A549 (cell line): ENCODE data around the gene OTULIN. TPM values are rescaled to one million over a fixed set of nuclear protein-coding genes. Genes with fewer than 3 reads are reported as not detected.

ENCODE experiments used
- ATAC-seq, 2 experiments: fragments of 200-7000 bp in 1 of 2; fragments of >200 bp in 1 of 2; cut with Nextera tagmentation in 1 of 2; cut with Tn5 transposase in 1 of 2; 3 replicates each; pipeline versions ENCODE4 v1.8.0 to v1.9.1; 2018 to 2020; ENCODE audit warnings: mild to moderate bottlenecking in 1 of 2, moderate library complexity in 1 of 2
- CTCF ChIA-PET: fragments of 300-600 bp; sonication (Branson Sonifier 250); formaldehyde crosslinking; extraction: SDS; loops from one replicate; lab custom pipeline; 2021; ENCODE audit warnings: antibody characterized with exemption, inconsistent platforms; lab: Yijun Ruan, JAX
- POLR2A ChIA-PET: fragments of 350-600 bp; formaldehyde crosslinking; extraction: SDS; loops from one replicate; lab custom pipeline; 2021; ENCODE audit warnings: antibody characterized with exemption, inconsistent platforms; lab: Yijun Ruan, JAX
- DNase-seq, 2 experiments: peaks; one replicate each; pipeline versions ENCODE4 v3.0.0 to v3.0.0-alpha.2; 2011 to 2016; ENCODE audit warnings: low read depth in 1 of 2, low spot score in 1 of 2
- FAIRE-seq: peaks from 2 replicates; lab custom pipeline; 2011; peaks lifted over from hg19 to GRCh38; lab: Jason Lieb, UNC
- H3K27ac ChIP-seq, 2 experiments: fragments of >200 bp; sonication (Bioruptor Twin); formaldehyde crosslinking; 3 replicates each; pipeline ENCODE4 v1.5.1; 2016 to 2017
- H3K4me1 ChIP-seq: fragments of >200 bp; sonication (Bioruptor Twin); formaldehyde crosslinking; 3 replicates; pipeline ENCODE4 v1.6.1; 2016
- H3K4me2 ChIP-seq: fragments of >200 bp; sonication (Bioruptor Twin); formaldehyde crosslinking; 3 replicates; pipeline ENCODE4 v1.6.1; 2016
- H3K4me3 ChIP-seq: fragments of >200 bp; sonication (Bioruptor Twin); formaldehyde crosslinking; 3 replicates; pipeline ENCODE4 v1.5.1; 2016
- H3K9me3 ChIP-seq: fragments of >200 bp; sonication (Bioruptor Twin); formaldehyde crosslinking; 3 replicates; pipeline ENCODE4 v1.6.1; 2016
- EHMT2 ChIP-seq: fragments of 200-600 bp; sonication (generic); IDR thresholded peaks from 2 replicates; pipeline ENCODE4 v1.6.1; 2016; ENCODE audit warnings: antibody characterized with exemption, low read depth, mild to moderate bottlenecking, moderate library complexity
- EP300 ChIP-seq, 2 experiments: fragments of >200 bp; sonication (Bioruptor Twin); formaldehyde crosslinking; IDR thresholded peaks; 2 replicates in 1 of 2; 3 replicates in 1 of 2; pipeline ENCODE4 v1.6.1; 2016 to 2017
- FOSB ChIP-seq: fragments of 250-450 bp; sonication (Bioruptor Pico); IDR thresholded peaks from 2 replicates; pipeline ENCODE4 v1.5.0; 2020; ENCODE audit warnings: mild to moderate bottlenecking, moderate library complexity
- HEYL ChIP-seq: fragments of 250-450 bp; sonication (Bioruptor Pico); IDR thresholded peaks from 2 replicates; pipeline ENCODE4 v1.8.0; 2021; ENCODE audit warnings: mild to moderate bottlenecking, moderate library complexity
- HMGXB4 ChIP-seq: fragments of 250-450 bp; sonication (Bioruptor Pico); IDR thresholded peaks from 2 replicates; pipeline ENCODE4 v1.5.0; 2021; ENCODE audit warnings: mild to moderate bottlenecking, moderate library complexity, borderline replicate concordance
- JUN ChIP-seq, 2 experiments: fragments of >200 bp; sonication (Bioruptor Twin); formaldehyde crosslinking; IDR thresholded peaks; 2 replicates in 1 of 2; 3 replicates in 1 of 2; pipeline ENCODE4 v1.6.1; 2016 to 2017
- KDM5A ChIP-seq: fragments of 200-600 bp; sonication (generic); IDR thresholded peaks from 2 replicates; pipeline ENCODE4 v1.6.1; 2016; ENCODE audit warnings: antibody characterized with exemption, mild to moderate bottlenecking
- MYC ChIP-seq: IDR thresholded peaks from 2 replicates; pipeline ENCODE4 v1.6.1; 2012; ENCODE audit warnings: mild to moderate bottlenecking, inconsistent platforms, low read length, improper control_type of control experiment, borderline replicate concordance
- NFE2L2 ChIP-seq: fragments of 150-350 bp; conservative IDR thresholded peaks from 2 replicates; pipeline ENCODE4 v1.6.1; 2014; ENCODE audit warnings: low read length
- POLR2AphosphoS2 ChIP-seq: conservative IDR thresholded peaks from 2 replicates; pipeline ENCODE4 v1.6.1; 2012; ENCODE audit warnings: low read length, improper control_type of control experiment, inconsistent platforms
- RCOR1 ChIP-seq: fragments of 150-350 bp; IDR thresholded peaks from 2 replicates; pipeline ENCODE4 v1.6.1; 2014; ENCODE audit warnings: antibody characterized with exemption, low read length, low read depth
- REST ChIP-seq: fragments of 200-600 bp; sonication (generic); IDR thresholded peaks from 2 replicates; pipeline ENCODE4 v1.6.1; 2016; ENCODE audit warnings: antibody characterized with exemption, mild to moderate bottlenecking, moderate library complexity
- SREBF2 ChIP-seq: fragments of 450-650 bp; IDR thresholded peaks from 2 replicates; pipeline ENCODE4 v1.6.1; 2014; ENCODE audit warnings: mild to moderate bottlenecking, moderate library complexity
- TFCP2L1 ChIP-seq: fragments of 250-450 bp; sonication (Bioruptor Pico); IDR thresholded peaks from 2 replicates; pipeline ENCODE4 v1.5.0; 2021; ENCODE audit warnings: mild to moderate bottlenecking
- WGBS: methylation state at CpG from one replicate; pipeline ENCODE4 v1.1.6; 2017; ENCODE audit errors: missing lambda C conversion rate; 5-methylcytosine and 5-hydroxymethylcytosine counted together
- polyA plus RNA-seq, 4 experiments: library from polyadenylated mRNA; depleted of rRNA in 3 of 4; stranded (reverse); fragments of >200 nt; fragmentation: RNase III in 1 of 4; extraction: RNeasy Plus Mini Kit Qiagen cat#74134 plus additional on column Dnase treatment in 1 of 4; gene quantifications; 2 replicates in 3 of 4; 3 replicates in 1 of 4; pipeline ENCODE4 v1.2.3, GENCODE V29; 2011 to 2017
- TF ChIP-seq, protein P1 (sequence below): fragments of >200 bp; sonication (Bioruptor Twin); formaldehyde crosslinking; IDR thresholded peaks from 2 replicates; pipeline ENCODE4 v1.6.1; 2016
- TF ChIP-seq, protein P2 (sequence below): fragments of 450-650 bp; IDR thresholded peaks from 2 replicates; pipeline ENCODE4 v1.6.1; 2014; ENCODE audit warnings: antibody characterized with exemption

OTULIN gene
- polyA plus RNA-seq, 2 of the 4 experiments (the other 2 are of a cell fraction), result 13.5 to 17.8 TPM

DNA sequence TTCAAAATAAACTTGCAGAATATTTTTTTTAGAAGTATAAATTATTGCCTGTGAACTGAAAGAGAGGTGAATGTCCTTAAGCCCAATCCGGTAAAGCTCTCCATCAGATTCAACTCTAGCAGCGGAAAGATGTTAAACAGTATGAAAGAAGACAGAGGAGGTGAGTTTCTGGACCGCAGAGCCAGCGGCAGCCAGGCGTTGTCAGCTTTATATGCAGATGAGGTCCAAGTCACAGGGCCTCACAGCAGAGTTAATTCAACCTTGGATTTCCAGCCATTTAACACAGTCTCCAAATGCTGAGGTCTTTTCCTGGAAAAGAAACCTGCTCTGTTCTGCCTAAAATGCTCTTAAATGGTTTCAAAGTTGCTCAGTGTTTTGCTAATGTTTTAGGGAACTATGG is 75.5 kb downstream of the OTULIN start:
- H3K9me3 ChIP-seq, result no peaks in the 10 kb centered on the region
- ChIA-PET CTCF (interaction anchor here (4.6 kb wide), 1 partner anchor 13 kb away, joined by 21 read pairs; no protein-coding TSS in a partner anchor), POLR2A (no interaction called here)
- WGBS, result 96% methylated on average over 5 of the region's 5 CpGs
- H3K27ac ChIP-seq, result no peak overlapping the region
- DNase-seq, result no peak
- FAIRE-seq, result no peak
- no peak overlapping the region for H3K4me3 ChIP-seq
- no peaks in the 10 kb centered on the region for H3K4me1 ChIP-seq
- no peak overlapping the region for H3K4me2 ChIP-seq
- ATAC-seq, result no peak
- TF ChIP-seq EHMT2 (no peak), HEYL (CRISPR knock-in tag) (no peak)

- Histone ChIP-seq H3K4me3 (no peak overlapping the region), H3K4me2 (no peak overlapping the region), H3K4me1 (no peaks in the 10 kb centered on the region), H3K27ac (no peak overlapping the region), H3K9me3 (no peaks in the 10 kb centered on the region)
- no peak for FAIRE-seq
- CTCF ChIA-PET, result interaction anchor here (1.4 to 4.6 kb wide), 2 partner anchors 14 to 262 kb away, joined by 4 to 21 read pairs; no protein-coding TSS in a partner anchor
- ATAC-seq, result no peak
- POLR2A ChIA-PET, result no interaction called here
- DNase-seq, result no peak
- WGBS, result 95% methylated on average over 13 of the region's 13 CpGs
- TF ChIP-seq SREBF2 (no peak), MYC (no peak)
Observed at GRCh38 chr5:14741131-14741530, 76.6 kb downstream of the OTULIN start.

- TF ChIP-seq NFE2L2 (no peak), HMGXB4 (CRISPR knock-in tag) (no peak), FOSB (no peak), POLR2AphosphoS2 (no peak), RCOR1 (no peak), TFCP2L1 (CRISPR knock-in tag) (no peak), JUN (IDR thresholded peaks at IDR 0.05) (no peak), KDM5A (no peak), EP300 (IDR thresholded peaks at IDR 0.05) (no peak), REST (no peak)
- TF ChIP-seq, protein P1, sequence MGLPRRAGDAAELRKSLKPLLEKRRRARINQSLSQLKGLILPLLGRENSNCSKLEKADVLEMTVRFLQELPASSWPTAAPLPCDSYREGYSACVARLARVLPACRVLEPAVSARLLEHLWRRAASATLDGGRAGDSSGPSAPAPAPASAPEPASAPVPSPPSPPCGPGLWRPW, result no peak
- TF ChIP-seq, protein P2, sequence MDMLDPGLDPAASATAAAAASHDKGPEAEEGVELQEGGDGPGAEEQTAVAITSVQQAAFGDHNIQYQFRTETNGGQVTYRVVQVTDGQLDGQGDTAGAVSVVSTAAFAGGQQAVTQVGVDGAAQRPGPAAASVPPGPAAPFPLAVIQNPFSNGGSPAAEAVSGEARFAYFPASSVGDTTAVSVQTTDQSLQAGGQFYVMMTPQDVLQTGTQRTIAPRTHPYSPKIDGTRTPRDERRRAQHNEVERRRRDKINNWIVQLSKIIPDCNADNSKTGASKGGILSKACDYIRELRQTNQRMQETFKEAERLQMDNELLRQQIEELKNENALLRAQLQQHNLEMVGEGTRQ, result no peak
- ChIA-PET POLR2A (no interaction called here), CTCF (interaction anchor here (1.0 to 4.6 kb wide), 3 partner anchors 15 to 261 kb away, joined by 3 to 21 read pairs (median 4); no protein-coding TSS in a partner anchor)
- Histone ChIP-seq H3K9me3 (no peaks in the 10 kb centered on the region), H3K4me1 (no peaks in the 10 kb centered on the region), H3K4me2 (no peak overlapping the region), H3K27ac (no peak overlapping the region), H3K4me3 (no peak overlapping the region)
- 91% methylated on average over 11 of the region's 11 CpGs for WGBS
- ATAC-seq, result no peak
- DNase-seq, result no peak
- FAIRE-seq, result no peak
Observed at GRCh38 chr5:14741801-14742440, 77.4 kb downstream of the OTULIN start.
